Measurements from ENCODE around the gene THAP4. TPM values are rescaled to one million over a fixed set of nuclear protein-coding genes. Genes with fewer than 3 reads are reported as not detected.

THAP4 gene
- total and polyA plus RNA-seq, 2 of the 13 experiments (the other 11 are each of a cell fraction or from before 2014, with no cell fraction given) = 59.7 to 75.7 TPM

DNA sequence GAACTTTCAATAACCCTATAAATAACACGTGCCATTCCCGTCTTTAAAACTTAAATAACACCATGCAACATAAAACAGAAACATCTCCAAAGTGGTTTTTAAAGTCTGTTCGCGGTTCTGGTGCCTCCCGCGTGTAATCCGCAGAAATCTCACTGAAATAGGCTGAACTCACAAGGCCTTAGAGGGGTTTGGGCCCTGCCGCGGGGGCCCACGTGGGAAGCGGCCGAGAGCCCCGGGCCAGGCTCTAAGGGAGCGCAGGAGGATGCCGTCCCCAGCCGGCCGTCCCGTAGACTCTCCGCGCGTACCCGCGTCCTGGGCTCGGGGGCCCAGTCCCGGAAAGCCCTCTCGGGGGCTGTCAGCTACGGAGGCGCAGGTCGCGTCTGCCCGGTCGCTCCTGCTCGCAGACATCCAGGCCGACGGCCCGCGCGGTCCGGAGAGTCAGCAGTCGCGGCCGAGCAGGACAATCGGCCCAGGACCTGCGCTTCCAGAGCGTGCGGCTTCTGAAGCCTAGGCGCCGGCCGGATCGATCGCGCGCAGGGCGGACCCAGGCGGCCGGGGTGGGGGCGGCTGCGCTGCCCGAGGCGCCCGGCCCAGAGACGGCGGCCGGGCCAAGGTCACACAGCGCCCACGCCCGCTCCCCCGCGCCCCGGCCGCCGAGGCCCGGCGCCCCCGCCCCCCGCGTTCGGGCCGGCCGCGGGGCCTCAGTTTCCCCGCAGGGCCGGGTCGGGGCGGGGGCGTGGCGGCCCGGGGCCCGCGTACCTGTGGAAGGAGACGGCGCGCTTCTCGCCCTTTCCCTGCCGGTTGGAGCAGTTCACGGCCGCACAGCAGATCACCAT, 558 bp downstream of the THAP4 start (continued):
- TF ChIP-seq ZNF782 (CRISPR knock-in tag; IDR thresholded peaks at IDR 0.05; ENCODE audit: borderline replicate concordance) = peak; percentile 46; the same call in 1 of the 2 replicates
- no peak for TF ChIP-seq ZNF772 (CRISPR knock-in tag; IDR thresholded peaks at IDR 0.05)
- TF ChIP-seq, protein P1, sequence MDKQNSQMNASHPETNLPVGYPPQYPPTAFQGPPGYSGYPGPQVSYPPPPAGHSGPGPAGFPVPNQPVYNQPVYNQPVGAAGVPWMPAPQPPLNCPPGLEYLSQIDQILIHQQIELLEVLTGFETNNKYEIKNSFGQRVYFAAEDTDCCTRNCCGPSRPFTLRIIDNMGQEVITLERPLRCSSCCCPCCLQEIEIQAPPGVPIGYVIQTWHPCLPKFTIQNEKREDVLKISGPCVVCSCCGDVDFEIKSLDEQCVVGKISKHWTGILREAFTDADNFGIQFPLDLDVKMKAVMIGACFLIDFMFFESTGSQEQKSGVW (CRISPR knock-in tag; IDR thresholded peaks at IDR 0.05; ENCODE audit: borderline replicate concordance) = no peak; the same call in 1 of the 2 replicates
- TF ChIP-seq, protein P2, sequence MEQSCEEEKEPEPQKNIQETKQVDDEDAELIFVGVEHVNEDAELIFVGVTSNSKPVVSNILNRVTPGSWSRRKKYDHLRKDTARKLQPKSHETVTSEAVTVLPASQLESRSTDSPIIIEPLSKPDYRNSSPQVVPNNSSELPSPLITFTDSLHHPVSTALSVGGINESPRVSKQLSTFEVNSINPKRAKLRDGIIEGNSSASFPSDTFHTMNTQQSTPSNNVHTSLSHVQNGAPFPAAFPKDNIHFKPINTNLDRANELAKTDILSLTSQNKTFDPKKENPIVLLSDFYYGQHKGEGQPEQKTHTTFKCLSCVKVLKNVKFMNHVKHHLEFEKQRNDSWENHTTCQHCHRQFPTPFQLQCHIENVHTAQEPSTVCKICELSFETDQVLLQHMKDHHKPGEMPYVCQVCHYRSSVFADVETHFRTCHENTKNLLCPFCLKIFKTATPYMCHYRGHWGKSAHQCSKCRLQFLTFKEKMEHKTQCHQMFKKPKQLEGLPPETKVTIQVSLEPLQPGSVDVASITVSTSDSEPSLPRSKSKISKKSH (CRISPR knock-in tag; IDR thresholded peaks at IDR 0.05; ENCODE audit: borderline replicate concordance) = no peak
- TF ChIP-seq, protein P3, sequence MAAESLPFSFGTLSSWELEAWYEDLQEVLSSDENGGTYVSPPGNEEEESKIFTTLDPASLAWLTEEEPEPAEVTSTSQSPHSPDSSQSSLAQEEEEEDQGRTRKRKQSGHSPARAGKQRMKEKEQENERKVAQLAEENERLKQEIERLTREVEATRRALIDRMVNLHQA (CRISPR knock-in tag; IDR thresholded peaks at IDR 0.05) = no peak
- TF ChIP-seq ETV5 (CRISPR knock-in tag; IDR thresholded peaks at IDR 0.05; ENCODE audit: borderline replicate concordance) = no peak; the same call in none of the 2 replicates
- peak; percentile 61; the same call in 1 of the 2 replicates for TF ChIP-seq ZNF598 (CRISPR knock-in tag; IDR thresholded peaks at IDR 0.05; ENCODE audit: borderline replicate concordance)
- no peak for TF ChIP-seq JDP2 (CRISPR knock-in tag; IDR thresholded peaks at IDR 0.05; ENCODE audit: borderline replicate concordance)
- no peak for TF ChIP-seq PLRG1 (conservative IDR thresholded peaks at IDR 0.05)
- TF ChIP-seq, protein P4, sequence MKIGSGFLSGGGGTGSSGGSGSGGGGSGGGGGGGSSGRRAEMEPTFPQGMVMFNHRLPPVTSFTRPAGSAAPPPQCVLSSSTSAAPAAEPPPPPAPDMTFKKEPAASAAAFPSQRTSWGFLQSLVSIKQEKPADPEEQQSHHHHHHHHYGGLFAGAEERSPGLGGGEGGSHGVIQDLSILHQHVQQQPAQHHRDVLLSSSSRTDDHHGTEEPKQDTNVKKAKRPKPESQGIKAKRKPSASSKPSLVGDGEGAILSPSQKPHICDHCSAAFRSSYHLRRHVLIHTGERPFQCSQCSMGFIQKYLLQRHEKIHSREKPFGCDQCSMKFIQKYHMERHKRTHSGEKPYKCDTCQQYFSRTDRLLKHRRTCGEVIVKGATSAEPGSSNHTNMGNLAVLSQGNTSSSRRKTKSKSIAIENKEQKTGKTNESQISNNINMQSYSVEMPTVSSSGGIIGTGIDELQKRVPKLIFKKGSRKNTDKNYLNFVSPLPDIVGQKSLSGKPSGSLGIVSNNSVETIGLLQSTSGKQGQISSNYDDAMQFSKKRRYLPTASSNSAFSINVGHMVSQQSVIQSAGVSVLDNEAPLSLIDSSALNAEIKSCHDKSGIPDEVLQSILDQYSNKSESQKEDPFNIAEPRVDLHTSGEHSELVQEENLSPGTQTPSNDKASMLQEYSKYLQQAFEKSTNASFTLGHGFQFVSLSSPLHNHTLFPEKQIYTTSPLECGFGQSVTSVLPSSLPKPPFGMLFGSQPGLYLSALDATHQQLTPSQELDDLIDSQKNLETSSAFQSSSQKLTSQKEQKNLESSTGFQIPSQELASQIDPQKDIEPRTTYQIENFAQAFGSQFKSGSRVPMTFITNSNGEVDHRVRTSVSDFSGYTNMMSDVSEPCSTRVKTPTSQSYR (CRISPR knock-in tag; IDR thresholded peaks at IDR 0.05; ENCODE audit: borderline replicate concordance) = 0 out of 2 replicates have a peak, but pooled peaks have one; percentile 16
- TF ChIP-seq, protein P5, sequence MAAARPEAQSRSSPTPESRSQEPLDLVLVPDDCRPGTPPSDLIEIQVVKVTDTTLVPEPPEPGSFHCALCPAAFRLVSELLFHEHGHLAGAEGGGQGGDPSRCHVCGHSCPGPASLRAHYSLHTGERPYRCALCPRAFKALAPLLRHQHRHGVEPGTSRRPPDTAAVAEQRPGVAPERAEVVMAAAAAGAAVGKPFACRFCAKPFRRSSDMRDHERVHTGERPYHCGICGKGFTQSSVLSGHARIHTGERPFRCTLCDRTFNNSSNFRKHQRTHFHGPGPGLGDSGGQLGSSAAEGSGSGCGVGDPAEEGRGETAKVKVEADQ (CRISPR knock-in tag; IDR thresholded peaks at IDR 0.05; ENCODE audit: borderline replicate concordance) = no peak
- no peak for TF ChIP-seq ZNF841 (CRISPR knock-in tag; IDR thresholded peaks at IDR 0.05; ENCODE audit: borderline replicate concordance)
- TF ChIP-seq, protein P6, sequence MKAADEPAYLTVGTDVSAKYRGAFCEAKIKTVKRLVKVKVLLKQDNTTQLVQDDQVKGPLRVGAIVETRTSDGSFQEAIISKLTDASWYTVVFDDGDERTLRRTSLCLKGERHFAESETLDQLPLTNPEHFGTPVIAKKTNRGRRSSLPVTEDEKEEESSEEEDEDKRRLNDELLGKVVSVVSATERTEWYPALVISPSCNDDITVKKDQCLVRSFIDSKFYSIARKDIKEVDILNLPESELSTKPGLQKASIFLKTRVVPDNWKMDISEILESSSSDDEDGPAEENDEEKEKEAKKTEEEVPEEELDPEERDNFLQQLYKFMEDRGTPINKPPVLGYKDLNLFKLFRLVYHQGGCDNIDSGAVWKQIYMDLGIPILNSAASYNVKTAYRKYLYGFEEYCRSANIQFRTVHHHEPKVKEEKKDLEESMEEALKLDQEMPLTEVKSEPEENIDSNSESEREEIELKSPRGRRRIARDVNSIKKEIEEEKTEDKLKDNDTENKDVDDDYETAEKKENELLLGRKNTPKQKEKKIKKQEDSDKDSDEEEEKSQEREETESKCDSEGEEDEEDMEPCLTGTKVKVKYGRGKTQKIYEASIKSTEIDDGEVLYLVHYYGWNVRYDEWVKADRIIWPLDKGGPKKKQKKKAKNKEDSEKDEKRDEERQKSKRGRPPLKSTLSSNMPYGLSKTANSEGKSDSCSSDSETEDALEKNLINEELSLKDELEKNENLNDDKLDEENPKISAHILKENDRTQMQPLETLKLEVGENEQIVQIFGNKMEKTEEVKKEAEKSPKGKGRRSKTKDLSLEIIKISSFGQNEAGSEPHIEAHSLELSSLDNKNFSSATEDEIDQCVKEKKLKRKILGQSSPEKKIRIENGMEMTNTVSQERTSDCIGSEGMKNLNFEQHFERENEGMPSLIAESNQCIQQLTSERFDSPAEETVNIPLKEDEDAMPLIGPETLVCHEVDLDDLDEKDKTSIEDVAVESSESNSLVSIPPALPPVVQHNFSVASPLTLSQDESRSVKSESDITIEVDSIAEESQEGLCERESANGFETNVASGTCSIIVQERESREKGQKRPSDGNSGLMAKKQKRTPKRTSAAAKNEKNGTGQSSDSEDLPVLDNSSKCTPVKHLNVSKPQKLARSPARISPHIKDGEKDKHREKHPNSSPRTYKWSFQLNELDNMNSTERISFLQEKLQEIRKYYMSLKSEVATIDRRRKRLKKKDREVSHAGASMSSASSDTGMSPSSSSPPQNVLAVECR (CRISPR knock-in tag; IDR thresholded peaks at IDR 0.05; ENCODE audit: borderline replicate concordance) = peak; percentile 84
- no peak for TF ChIP-seq CHD4 (IDR thresholded peaks at IDR 0.05; ENCODE audit: borderline replicate concordance, low read length)
